GM23248 (cell line): ENCODE measurements around the gene TMEM231. TPM values are rescaled to one million over a fixed set of nuclear protein-coding genes. Genes with fewer than 3 reads are reported as not detected.

ENCODE experiments used
- DNase-seq: peaks from one replicate; pipeline ENCODE4 v3.0.0-alpha.2; 2015
- H2AFZ ChIP-seq: fragments of 200-600 bp; sonication (generic); 2 replicates; pipeline ENCODE4 v1.6.1; 2016; ENCODE audit warnings: antibody characterized with exemption
- H3F3A ChIP-seq: fragments of 200-600 bp; sonication (generic); 2 replicates; pipeline ENCODE4 v1.6.1; 2016; ENCODE audit warnings: mild to moderate bottlenecking, antibody characterized with exemption, mixed run types; ENCODE audit not compliant: insufficient read depth
- H3K27ac ChIP-seq: fragments of 200-600 bp; sonication (generic); 2 replicates; pipeline ENCODE4 v1.5.1; 2016; ENCODE audit warnings: mild to moderate bottlenecking
- H3K27me3 ChIP-seq: fragments of 200-600 bp; sonication (generic); replicated peaks from 2 replicates; pipeline ENCODE4 v1.6.1; 2016; ENCODE audit warnings: mild to moderate bottlenecking; ENCODE audit not compliant: insufficient read depth
- H3K36me3 ChIP-seq: fragments of 200-600 bp; sonication (generic); 2 replicates; pipeline ENCODE4 v1.6.1; 2016; ENCODE audit warnings: low read depth, mild to moderate bottlenecking
- H3K4me1 ChIP-seq: fragments of 200-600 bp; sonication (generic); 2 replicates; pipeline ENCODE4 v1.6.1; 2016; ENCODE audit warnings: mild to moderate bottlenecking; ENCODE audit not compliant: insufficient read depth
- H3K4me2 ChIP-seq: fragments of 200-600 bp; sonication (generic); one replicate; pipeline ENCODE4 v1.6.1; 2016; ENCODE audit warnings: mild to moderate bottlenecking; ENCODE audit not compliant: unreplicated experiment
- H3K4me3 ChIP-seq: fragments of 200-600 bp; sonication (generic); 2 replicates; pipeline ENCODE4 v1.5.1; 2016; ENCODE audit warnings: mild to moderate bottlenecking
- H3K79me2 ChIP-seq: fragments of 200-600 bp; sonication (generic); 2 replicates; pipeline ENCODE4 v1.6.1; 2016; ENCODE audit warnings: mild to moderate bottlenecking; ENCODE audit not compliant: insufficient read depth
- H3K9ac ChIP-seq: fragments of 200-600 bp; sonication (generic); 2 replicates; pipeline ENCODE4 v1.6.1; 2016; ENCODE audit warnings: mild to moderate bottlenecking
- H3K9me2 ChIP-seq: fragments of 200-600 bp; sonication (generic); 2 replicates; pipeline ENCODE4 v1.6.1; 2016; ENCODE audit warnings: mixed run types, mild to moderate bottlenecking, moderate library complexity; ENCODE audit not compliant: insufficient read depth
- H3K9me3 ChIP-seq: fragments of 200-600 bp; sonication (generic); one replicate; pipeline ENCODE4 v1.6.1; 2017; ENCODE audit warnings: low read depth
- H4K20me1 ChIP-seq: fragments of 200-600 bp; sonication (generic); 2 replicates; pipeline ENCODE4 v1.6.0; 2016; ENCODE audit not compliant: insufficient read depth
- EZH2 ChIP-seq: fragments of 200-600 bp; sonication (generic); IDR thresholded peaks from 2 replicates; pipeline ENCODE4 v1.6.1; 2018; ENCODE audit warnings: antibody characterized with exemption, mild to moderate bottlenecking; ENCODE audit not compliant: insufficient read depth, poor library complexity, severe bottlenecking
- EZH2phosphoT487 ChIP-seq: fragments of 200-600 bp; sonication (generic); IDR thresholded peaks from 2 replicates; pipeline ENCODE4 v1.6.1; 2018; ENCODE audit warnings: antibody characterized with exemption, moderate library complexity, mild to moderate bottlenecking, low read depth; ENCODE audit not compliant: insufficient read depth
- WGBS, 2 experiments: methylation state at CpG; one replicate each; pipeline ENCODE4 v1.1.6; 2015 to 2017; ENCODE audit warnings: low lambda C conversion rate in 2 of 2, low coverage in 1 of 2; ENCODE audit errors: missing lambda C conversion rate in 2 of 2; 5-methylcytosine and 5-hydroxymethylcytosine counted together
- in situ Hi-C: fragments of 300-500 bp; cut with MboI; formaldehyde crosslinking; loops from 2 replicates; pipeline ENCODE4 v1.15.0; 2020
- polyA plus RNA-seq: library from polyadenylated mRNA; unstranded; fragments of >200 nt; fragmentation: Nextera tagmentation; extraction: Ambion mirVana; gene quantifications from 2 replicates; pipeline ENCODE4 v1.2.1, GENCODE V29; 2016
- total RNA-seq: library from RNA; depleted of rRNA; stranded (reverse); fragments of >200 nt; shearing (Covaris generic); gene quantifications from 2 replicates; pipeline ENCODE4 v1.2.3, GENCODE V29; 2014; rRNA removed

The TMEM231 gene
- total RNA-seq (14.2 and 20.3 TPM in 2 replicates), polyA plus RNA-seq (12.7 and 13.5 TPM in 2 replicates)

DNA sequence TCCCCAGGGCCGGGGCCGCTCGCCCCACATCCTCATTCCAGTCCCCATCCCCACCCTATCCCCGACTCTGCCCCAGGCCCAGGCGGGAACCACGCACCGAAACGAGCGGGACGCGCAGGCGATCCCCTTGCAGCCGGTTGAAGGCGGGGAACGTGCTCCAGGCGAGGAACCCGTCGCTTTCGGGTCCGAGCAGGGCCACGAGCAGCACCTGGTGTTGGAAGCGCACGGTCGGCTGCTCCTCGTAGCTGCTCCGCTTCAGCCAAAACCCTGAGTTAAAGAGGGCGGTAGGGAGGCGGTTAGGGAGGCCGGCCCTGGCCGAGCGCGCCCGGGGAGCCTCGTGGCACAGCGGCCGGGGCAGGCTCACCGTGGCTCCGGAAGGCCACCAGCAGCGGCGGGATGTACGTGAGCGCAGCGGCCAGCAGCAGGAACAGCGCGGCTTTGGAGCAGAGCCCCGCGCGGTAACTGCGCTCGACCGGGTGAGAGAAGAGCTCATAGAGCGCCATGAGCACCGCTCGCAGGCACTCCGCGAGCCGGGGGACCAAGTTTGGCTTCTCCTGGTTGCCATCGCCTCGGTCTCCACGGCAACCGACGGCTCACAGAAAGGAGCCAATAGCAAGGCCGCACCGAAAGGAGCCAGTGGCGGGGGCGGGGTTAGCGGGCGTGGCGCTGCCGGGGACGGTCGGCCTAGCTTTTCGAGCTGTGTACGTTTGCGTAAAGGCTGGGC is at the start of gene TMEM231:
Gene TMEM231, minus strand, starts transcription at position 546 of the 724 bp plus-strand sequence. Its CDS starts 43 bp downstream, at position 503.
- peak within 1 kb of the TSS; percentile 76 for H3K27ac ChIP-seq
- peak within 1 kb of the TSS; percentile 86 for H3K9ac ChIP-seq
- 0 out of 2 replicates have a peak, but pooled peaks cover 3% of the 10 kb centered on the region for H3K79me2 ChIP-seq
- no peaks in the 10 kb centered on the region for H3K27me3 ChIP-seq
- peaks cover 4% of the 10 kb centered on the region for H3F3A ChIP-seq
- H3K4me1 ChIP-seq, result peaks cover 4% of the 10 kb centered on the region; the same call in 1 of the 2 replicates
- DNase-seq, result peak; percentile 97
- peak within 1 kb of the TSS; percentile 93 for H3K4me2 ChIP-seq
- H2AFZ ChIP-seq, result peak within 1 kb of the TSS; percentile 98
- H3K9me3 ChIP-seq, result no peaks in the 10 kb centered on the region
- no peaks in the 10 kb centered on the region for H4K20me1 ChIP-seq
- H3K9me2 ChIP-seq, result no peaks in the 10 kb centered on the region
- no peaks in the 10 kb centered on the region for H3K36me3 ChIP-seq
- WGBS, 2 experiments, result 1 to 2% methylated on average over 72 to 73 of the region's 75 CpGs
- TF ChIP-seq EZH2phosphoT487 (no peak), EZH2 (no peak)
- H3K4me3 ChIP-seq, result peak within 1 kb of the TSS; percentile 84
- in situ Hi-C loops, result no loop called here

DNA sequence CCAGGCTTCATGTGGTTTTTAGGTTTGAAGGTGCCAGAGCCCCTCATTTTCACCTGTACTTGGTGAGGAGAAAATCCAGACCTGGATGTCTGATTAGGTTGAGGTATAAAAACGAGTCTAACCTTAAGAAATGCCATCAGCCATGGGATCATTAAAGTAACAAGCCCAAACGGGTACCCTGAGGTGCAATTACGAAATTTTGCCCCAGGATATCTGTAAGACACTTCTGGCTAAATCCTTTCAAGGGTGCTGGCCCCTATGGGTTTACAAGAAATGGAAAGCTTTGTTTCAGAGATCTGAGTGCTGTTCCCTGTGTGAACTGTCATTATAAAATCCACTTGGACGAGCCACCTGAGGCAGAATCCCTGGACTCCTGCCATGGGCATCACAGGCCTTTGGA is 47.2 kb upstream of the TMEM231 start:
- Histone ChIP-seq H3K4me2 (no peak overlapping the region), H3K9me3 (no peaks in the 10 kb centered on the region), H3K36me3 (peaks cover 36% of the 10 kb centered on the region; the same call in 1 of the 2 replicates), H3K9ac (no peak overlapping the region), H3K79me2 (no peaks in the 10 kb centered on the region), H2AFZ (no peak overlapping the region), H3F3A (0 out of 2 replicates have a peak, but pooled peaks cover 6% of the 10 kb centered on the region), H3K27ac (no peak overlapping the region), H4K20me1 (no peaks in the 10 kb centered on the region), H3K4me3 (no peak overlapping the region), H3K4me1 (0 out of 2 replicates have a peak, but pooled peaks cover 6% of the 10 kb centered on the region), H3K9me2 (no peaks in the 10 kb centered on the region), H3K27me3 (no peaks in the 10 kb centered on the region)
- DNase-seq, result no peak
- TF ChIP-seq EZH2phosphoT487, result no peak
- no peak for TF ChIP-seq EZH2
- in situ Hi-C loops, result loop anchor here (25.0 kb wide), 1 partner anchor 391 kb away; the partner anchor contains the start of genes CTRB1 and CTRB2
- 78 to 84% methylated on average over 4 of the region's 4 CpGs for WGBS, 2 experiments

DNA sequence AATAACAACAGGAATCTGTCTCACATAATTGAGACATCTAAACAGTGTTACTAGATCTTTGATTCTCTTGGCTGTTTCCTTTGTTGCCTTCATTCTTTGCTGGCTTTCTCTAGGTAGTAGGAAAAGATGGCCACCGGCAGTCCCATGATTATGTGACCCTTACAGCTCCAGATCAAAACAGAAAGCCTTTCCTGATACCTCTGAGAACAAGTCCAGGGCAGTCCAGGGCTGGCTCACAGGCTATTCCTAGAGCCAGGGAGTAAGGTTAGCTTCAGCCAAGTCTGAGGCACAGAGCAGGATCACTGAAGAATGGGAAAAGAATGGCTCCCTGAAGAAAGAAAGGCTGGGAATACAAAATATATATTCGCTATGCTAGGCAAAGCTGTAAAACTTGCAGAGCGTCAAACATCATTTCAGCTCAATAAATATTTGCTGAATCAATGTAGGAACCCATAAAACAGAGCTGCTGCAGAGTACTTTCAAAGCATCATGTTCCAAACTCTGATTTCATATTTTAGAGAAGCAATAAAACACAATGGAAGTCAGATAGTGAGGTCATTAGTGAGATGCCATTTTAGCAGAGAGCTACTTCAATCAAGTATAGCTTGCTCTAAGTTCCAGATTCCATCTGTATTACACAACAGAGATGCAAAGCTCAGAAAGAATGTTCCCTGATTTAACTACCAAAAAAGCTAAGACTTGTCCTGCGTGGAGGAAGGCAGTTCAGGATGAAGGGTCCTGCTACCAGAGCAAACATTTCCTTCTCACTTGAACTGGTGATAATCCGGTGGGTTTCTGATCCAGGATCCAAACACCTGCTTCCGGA is 43.6 kb upstream of the TMEM231 start:
- no peak overlapping the region for H3K4me3 ChIP-seq
- no peaks in the 10 kb centered on the region for H3K9me2 ChIP-seq
- peaks cover 9% of the 10 kb centered on the region; the same call in 1 of the 2 replicates for H3K4me1 ChIP-seq
- no peaks in the 10 kb centered on the region for H3K9me3 ChIP-seq
- 0 out of 2 replicates have a peak, but pooled peaks cover 6% of the 10 kb centered on the region for H3F3A ChIP-seq
- H2AFZ ChIP-seq, result no peak overlapping the region
- H3K9ac ChIP-seq, result no peak overlapping the region
- no peak overlapping the region for H3K4me2 ChIP-seq
- no peaks in the 10 kb centered on the region for H4K20me1 ChIP-seq
- peaks cover 34% of the 10 kb centered on the region; the same call in 1 of the 2 replicates for H3K36me3 ChIP-seq
- no peak overlapping the region for H3K27ac ChIP-seq
- no peaks in the 10 kb centered on the region for H3K27me3 ChIP-seq
- in situ Hi-C loops, result loop anchor here (25.0 kb wide), 1 partner anchor 387 kb away; the partner anchor contains the start of genes CTRB1 and CTRB2
- peak; percentile 20 for DNase-seq
- H3K79me2 ChIP-seq, result no peaks in the 10 kb centered on the region
- TF ChIP-seq EZH2phosphoT487 (no peak), EZH2 (no peak)
- 98% methylated on average over 6 of the region's 6 CpGs for WGBS, 2 experiments
